T-helper 2 cell (primary cell): Measurements from ENCODE around the gene NUTM2G.
"Not testable (repeated sequence)": the region's sequence is repeated elsewhere in the genome, so short reads cannot be mapped to it uniquely, and the experiment has no call there.

Experiments used
- DNase-seq, 5 experiments: peaks; one replicate each; pipeline versions ENCODE4 v3.0.0 to v3.0.0-alpha.2; 2012 to 2022

The NUTM2G gene

GRCh38 chr9:96942181-96942580 lies 13.5 kb downstream of the NUTM2G start:
- not testable (repeated sequence) for DNase-seq

GRCh38 chr9:96949346-96949745 lies 20.7 kb downstream of the NUTM2G start:
- not testable (repeated sequence) for DNase-seq

GRCh38 chr9:96950539-96950938 lies 21.9 kb downstream of the NUTM2G start:
- DNase-seq, result not testable (repeated sequence)

GRCh38 chr9:96967591-96967990 lies 38.9 kb downstream of the NUTM2G start:
- not testable (repeated sequence) for DNase-seq

- peak in 1 of 5 experiments; percentile 38 for DNase-seq
Observed at GRCh38 chr9:96972552-96972951, 43.9 kb downstream of the NUTM2G start.

GRCh38 chr9:96974037-96974436 lies 45.4 kb downstream of the NUTM2G start:
- not testable (repeated sequence) for DNase-seq

GRCh38 chr9:96983496-96984122 lies 55.0 kb downstream of the NUTM2G start:
- not testable (repeated sequence) for DNase-seq

GRCh38 chr9:96984139-96984538 lies 55.5 kb downstream of the NUTM2G start:
- DNase-seq, result not testable (repeated sequence)

- DNase-seq, result not testable (repeated sequence)
Observed at GRCh38 chr9:96984887-96985286, 56.2 kb downstream of the NUTM2G start.
